ENCODE results near the gene RGS14. TPM values are rescaled to one million over a fixed set of nuclear protein-coding genes. Genes with fewer than 3 reads are reported as not detected.

The RGS14 gene
- total RNA-seq, 1 donor from 2014 or later = 41.3 TPM

- Mint-ChIP-seq H3K27ac (no peak overlapping the region), H3K27me3 (ENCODE audit: insufficient read depth) (peaks cover 2% of the 10 kb centered on the region), H3K36me3 (ENCODE audit: low read depth) (peaks cover 25% of the 10 kb centered on the region), H3K4me3 (no peak overlapping the region), H3K9me3 (no peaks in the 10 kb centered on the region), H3K4me1 (ENCODE audit: low read depth) (peaks cover 61% of the 10 kb centered on the region)
- intact Hi-C loops (cut with micrococcal nuclease) = no loop called here
- no peak for DNase-seq (ENCODE audit: low spot score)
Measured at GRCh38 chr5:177366528-177367322, 9.0 kb downstream of the RGS14 start.

- H3K9me3 Mint-ChIP-seq = no peaks in the 10 kb centered on the region
- DNase-seq (ENCODE audit: low spot score) = no peak
- H3K4me1 Mint-ChIP-seq (ENCODE audit: low read depth) = peaks cover 61% of the 10 kb centered on the region
- peaks cover 25% of the 10 kb centered on the region for H3K36me3 Mint-ChIP-seq (ENCODE audit: low read depth)
- intact Hi-C loops (cut with micrococcal nuclease) = no loop called here
- H3K27me3 Mint-ChIP-seq (ENCODE audit: insufficient read depth) = peaks cover 2% of the 10 kb centered on the region
- H3K27ac Mint-ChIP-seq = no peak overlapping the region
- H3K4me3 Mint-ChIP-seq = no peak overlapping the region
Measured at GRCh38 chr5:177367323-177367848, 9.7 kb downstream of the RGS14 start.

- Mint-ChIP-seq H3K27me3 (ENCODE audit: insufficient read depth) (peaks cover 2% of the 10 kb centered on the region), H3K36me3 (ENCODE audit: low read depth) (peaks cover 27% of the 10 kb centered on the region), H3K9me3 (no peaks in the 10 kb centered on the region), H3K4me3 (no peak overlapping the region), H3K4me1 (ENCODE audit: low read depth) (peaks cover 62% of the 10 kb centered on the region), H3K27ac (peak overlapping the region; percentile 18)
- DNase-seq (ENCODE audit: low spot score) = no peak
- intact Hi-C loops (cut with micrococcal nuclease) = no loop called here
Measured at GRCh38 chr5:177367981-177368868, 10.5 kb downstream of the RGS14 start.

- DNase-seq (ENCODE audit: low spot score) = no peak
- peak overlapping the region; percentile 55 for H3K27ac Mint-ChIP-seq
- intact Hi-C loops (cut with micrococcal nuclease) = loop anchor here (1.0 kb wide), 1 partner anchor 18 kb away; the partner anchor contains the start of gene LMAN2
- H3K27me3 Mint-ChIP-seq (ENCODE audit: insufficient read depth) = peaks cover 2% of the 10 kb centered on the region
- H3K4me3 Mint-ChIP-seq = no peak overlapping the region
- peaks cover 30% of the 10 kb centered on the region for H3K36me3 Mint-ChIP-seq (ENCODE audit: low read depth)
- H3K4me1 Mint-ChIP-seq (ENCODE audit: low read depth) = peaks cover 62% of the 10 kb centered on the region
- no peaks in the 10 kb centered on the region for H3K9me3 Mint-ChIP-seq
Measured at GRCh38 chr5:177368869-177369644, 11.3 kb downstream of the RGS14 start.

- peaks cover 28% of the 10 kb centered on the region for H3K36me3 Mint-ChIP-seq (ENCODE audit: low read depth)
- no peaks in the 10 kb centered on the region for H3K9me3 Mint-ChIP-seq
- peaks cover 60% of the 10 kb centered on the region for H3K4me1 Mint-ChIP-seq (ENCODE audit: low read depth)
- peaks cover 2% of the 10 kb centered on the region for H3K27me3 Mint-ChIP-seq (ENCODE audit: insufficient read depth)
- intact Hi-C loops (cut with micrococcal nuclease) = loop anchor here (1.0 kb wide), 1 partner anchor 19 kb away; the partner anchor contains the start of gene LMAN2
- no peak for DNase-seq (ENCODE audit: low spot score)
- no peak overlapping the region for H3K4me3 Mint-ChIP-seq
- peak overlapping the region; percentile 34 for H3K27ac Mint-ChIP-seq
Measured at GRCh38 chr5:177369645-177370440, 12.1 kb downstream of the RGS14 start.

- Mint-ChIP-seq H3K4me1 (ENCODE audit: low read depth) (peaks cover 55% of the 10 kb centered on the region), H3K27ac (no peak overlapping the region), H3K36me3 (ENCODE audit: low read depth) (peaks cover 26% of the 10 kb centered on the region), H3K27me3 (ENCODE audit: insufficient read depth) (peaks cover 2% of the 10 kb centered on the region), H3K9me3 (no peaks in the 10 kb centered on the region), H3K4me3 (peak overlapping the region; percentile 61)
- intact Hi-C loops (cut with micrococcal nuclease) = no loop called here
- DNase-seq (ENCODE audit: low spot score) = peak; percentile 48
Measured at GRCh38 chr5:177370488-177371119, 12.9 kb downstream of the RGS14 start.

- intact Hi-C loops (cut with micrococcal nuclease) = no loop called here
- Mint-ChIP-seq H3K4me3 (peak overlapping the region; percentile 69), H3K27me3 (ENCODE audit: insufficient read depth) (no peaks in the 10 kb centered on the region), H3K36me3 (ENCODE audit: low read depth) (peaks cover 22% of the 10 kb centered on the region), H3K4me1 (ENCODE audit: low read depth) (peaks cover 51% of the 10 kb centered on the region), H3K9me3 (no peaks in the 10 kb centered on the region), H3K27ac (no peak overlapping the region)
- DNase-seq (ENCODE audit: low spot score) = no peak
Measured at GRCh38 chr5:177371120-177372033, 13.7 kb downstream of the RGS14 start.

GRCh38 chr5:177372034-177372896, 14.5 kb downstream of the RGS14 start:
- DNase-seq (ENCODE audit: low spot score) = no peak
- Mint-ChIP-seq H3K9me3 (no peaks in the 10 kb centered on the region), H3K4me1 (ENCODE audit: low read depth) (peaks cover 51% of the 10 kb centered on the region)

GRCh38 chr5:177372910-177373309, 15.2 kb downstream of the RGS14 start:
- intact Hi-C loops (cut with micrococcal nuclease) = no loop called here
- no peaks in the 10 kb centered on the region for H3K9me3 Mint-ChIP-seq
- no peaks in the 10 kb centered on the region for H3K27me3 Mint-ChIP-seq (ENCODE audit: insufficient read depth)
- H3K4me1 Mint-ChIP-seq (ENCODE audit: low read depth) = peaks cover 51% of the 10 kb centered on the region
- H3K27ac Mint-ChIP-seq = peak overlapping the region; percentile 86
- H3K4me3 Mint-ChIP-seq = peak overlapping the region; percentile 59
- no peak for DNase-seq (ENCODE audit: low spot score)
- peaks cover 20% of the 10 kb centered on the region for H3K36me3 Mint-ChIP-seq (ENCODE audit: low read depth)

More at GRCh38 chr5:177372034-177372896, 14.5 kb downstream of the RGS14 start:
- intact Hi-C loops (cut with micrococcal nuclease) = no loop called here
- H3K4me3 Mint-ChIP-seq = peak overlapping the region; percentile 69
- H3K36me3 Mint-ChIP-seq (ENCODE audit: low read depth) = peaks cover 20% of the 10 kb centered on the region
- H3K27ac Mint-ChIP-seq = peak overlapping the region; percentile 86
- no peaks in the 10 kb centered on the region for H3K27me3 Mint-ChIP-seq (ENCODE audit: insufficient read depth)

GRCh38 chr5:177373806-177374205, 16.1 kb downstream of the RGS14 start:
- H3K27ac Mint-ChIP-seq = peak overlapping the region; percentile 20
- H3K27me3 Mint-ChIP-seq (ENCODE audit: insufficient read depth) = no peaks in the 10 kb centered on the region
- no peaks in the 10 kb centered on the region for H3K9me3 Mint-ChIP-seq
- no peak overlapping the region for H3K4me3 Mint-ChIP-seq
- intact Hi-C loops (cut with micrococcal nuclease) = no loop called here
- no peak for DNase-seq (ENCODE audit: low spot score)
- H3K36me3 Mint-ChIP-seq (ENCODE audit: low read depth) = peaks cover 12% of the 10 kb centered on the region
- H3K4me1 Mint-ChIP-seq (ENCODE audit: low read depth) = peaks cover 45% of the 10 kb centered on the region
